ENCODE measurements around the gene RTP4.

- TF ChIP-seq ZNF695 (CRISPR knock-in tag; IDR thresholded peaks at IDR 0.05) (no peak), PHF21A (IDR thresholded peaks at IDR 0.05; ENCODE audit: borderline replicate concordance, low read depth) (no peak), EP300 (IDR thresholded peaks at IDR 0.05; ENCODE audit: low read length) (no peak), RCOR1 (IDR thresholded peaks at IDR 0.05; ENCODE audit: borderline replicate concordance in 1 of 2, low read depth in 2 of 2, low read length in 2 of 2) (no peak), BACH1 (tag; IDR thresholded peaks at IDR 0.05) (no peak), ZNF318 (IDR thresholded peaks at IDR 0.05; ENCODE audit: borderline replicate concordance in 1 of 2, low read depth in 1 of 2) (no peak), CTCF (IDR thresholded peaks at IDR 0.05 in 2 of 3, conservative IDR thresholded peaks at IDR 0.05 in 1 of 3; ENCODE audit: insufficient read depth in 2 of 3, low read depth in 1 of 3, low read length in 3 of 3) (no peak), CBX8 (IDR thresholded peaks at IDR 0.05; ENCODE audit: borderline replicate concordance, extremely low read depth, low read depth, low read length, poor library complexity, severe bottlenecking) (no peak), ZBTB40 (IDR thresholded peaks at IDR 0.05) (no peak), ZBTB40 (CRISPR knock-in tag; IDR thresholded peaks at IDR 0.05) (no peak), ETV6 (IDR thresholded peaks at IDR 0.05; ENCODE audit: borderline replicate concordance in 1 of 2, low read depth in 2 of 2, low read length in 1 of 2) (no peak), ETV6 (CRISPR knock-in tag; IDR thresholded peaks at IDR 0.05; ENCODE audit: borderline replicate concordance) (no peak), NR3C1 (CRISPR knock-in tag; IDR thresholded peaks at IDR 0.05) (no peak), STAT5B (CRISPR knock-in tag; IDR thresholded peaks at IDR 0.05) (no peak), MITF (IDR thresholded peaks at IDR 0.05) (no peak), ZNF24 (IDR thresholded peaks at IDR 0.05) (no peak)
Measured at GRCh38 chr3:187358068-187358467, 10.1 kb upstream of the RTP4 start.
